NCI-H128 (cell line): ENCODE results near the gene HEBP2.

Experiments
- DNase-seq: peaks from one replicate; lab custom pipeline; 2025; ENCODE audit not compliant: unreplicated experiment; lab: John Stamatoyannopoulos, UW

Gene HEBP2

DNA sequence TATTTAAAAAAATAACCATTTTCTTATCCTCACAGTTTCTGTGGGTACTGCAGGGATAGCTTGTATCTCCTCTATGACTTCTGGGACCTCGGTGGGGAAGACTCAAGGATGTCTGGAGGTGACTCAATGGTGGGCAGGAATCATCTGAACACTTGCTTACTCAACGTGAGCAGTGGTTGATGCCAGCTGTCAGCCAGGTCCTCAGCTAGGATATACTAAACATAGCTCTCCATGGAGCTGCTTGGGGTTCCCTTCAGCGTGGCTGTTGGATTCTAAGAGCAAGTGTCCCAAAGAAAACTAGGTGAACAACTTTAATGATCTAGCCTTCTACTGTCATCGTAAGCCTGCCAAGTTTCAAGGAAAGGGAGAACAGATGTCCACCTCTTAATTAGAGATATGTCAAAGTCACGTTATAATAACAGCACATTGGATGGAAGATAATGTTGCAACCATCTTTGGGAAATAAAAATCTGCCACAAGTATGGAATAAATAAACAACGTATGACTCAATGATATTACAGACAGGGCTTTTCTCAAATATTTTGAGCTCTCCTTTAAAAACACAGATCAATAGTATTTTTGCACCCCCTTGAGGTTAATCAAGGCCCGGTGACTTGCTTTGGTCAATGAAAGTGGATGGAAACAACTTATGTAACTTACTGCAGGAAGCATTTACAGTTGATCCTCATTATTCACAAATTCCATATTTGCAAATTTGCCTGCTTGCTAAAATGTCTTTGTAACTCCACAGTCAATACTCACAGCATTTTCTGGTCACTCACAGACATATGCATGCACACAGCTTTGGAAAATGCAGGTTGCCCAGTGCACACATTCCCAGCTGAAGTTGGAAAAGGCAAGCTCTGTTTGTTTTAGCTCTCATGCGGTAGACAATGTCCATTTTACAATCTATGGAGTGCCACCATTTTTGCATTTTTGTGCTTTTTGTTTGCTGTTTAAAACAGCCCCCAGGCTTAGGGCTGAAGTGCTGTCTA, 6.6 kb upstream of the HEBP2 start:
- no peak for DNase-seq

DNA sequence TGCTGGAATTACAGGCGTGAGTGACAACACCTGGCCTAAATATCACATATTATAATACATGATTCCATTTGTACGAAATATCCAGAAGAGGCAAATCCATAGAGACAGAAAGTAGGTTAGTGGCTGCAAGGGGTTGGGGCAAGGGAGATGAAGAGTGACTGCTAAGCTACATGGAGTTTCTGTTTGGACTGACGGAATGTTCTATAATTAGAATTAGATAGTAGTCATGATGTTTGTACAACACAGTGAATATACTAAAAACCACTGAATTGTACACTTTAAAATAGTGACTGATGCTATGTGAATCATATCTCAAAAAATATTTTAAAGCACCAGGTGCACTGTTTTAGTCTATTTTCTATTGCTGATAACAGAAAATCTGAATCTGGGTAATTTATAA, 3.7 kb upstream of the HEBP2 start:
- no peak for DNase-seq

DNA sequence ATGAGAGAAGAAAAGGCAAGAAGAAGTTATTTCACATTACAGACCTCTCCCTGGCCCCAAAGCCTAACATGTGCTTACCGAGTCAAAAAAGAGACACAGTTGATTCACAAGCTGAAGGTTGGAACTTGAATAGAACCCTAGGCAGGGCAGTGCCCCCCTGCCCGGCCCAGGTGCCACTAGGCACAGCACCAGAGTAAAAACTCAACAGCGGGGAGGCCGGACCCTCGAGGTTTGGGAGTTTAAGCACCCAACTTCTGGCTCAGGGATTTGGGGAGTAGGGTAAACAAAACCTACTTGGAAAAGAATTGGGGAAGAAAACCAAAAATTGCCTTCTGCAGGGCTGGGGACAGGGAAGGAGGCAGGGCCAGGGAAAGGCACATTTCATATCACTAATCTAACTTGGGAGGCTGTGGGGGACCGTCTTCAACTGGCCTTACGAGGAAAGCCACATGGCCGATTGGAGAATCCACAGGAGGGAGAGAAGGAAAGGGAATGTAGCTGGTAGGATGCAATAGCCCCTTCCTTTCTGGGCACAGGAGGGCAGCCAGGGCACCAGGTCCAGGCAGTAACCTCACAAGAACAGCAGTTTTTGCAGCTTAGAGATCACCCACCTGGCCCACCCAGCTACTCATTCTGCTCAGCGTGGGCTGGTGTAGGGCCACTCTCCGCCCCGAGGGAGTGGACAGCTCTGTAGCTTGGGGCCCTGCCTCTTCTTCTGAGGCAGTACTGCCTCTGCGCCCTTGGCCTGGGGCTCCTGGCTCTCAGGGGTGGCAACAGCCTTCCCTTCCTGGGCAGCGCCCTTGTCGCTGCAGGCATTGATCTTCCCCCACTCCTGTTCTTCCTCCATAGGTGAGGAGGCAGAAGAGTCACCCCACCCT, 1.8 kb upstream of the HEBP2 start:
- no peak for DNase-seq

DNA sequence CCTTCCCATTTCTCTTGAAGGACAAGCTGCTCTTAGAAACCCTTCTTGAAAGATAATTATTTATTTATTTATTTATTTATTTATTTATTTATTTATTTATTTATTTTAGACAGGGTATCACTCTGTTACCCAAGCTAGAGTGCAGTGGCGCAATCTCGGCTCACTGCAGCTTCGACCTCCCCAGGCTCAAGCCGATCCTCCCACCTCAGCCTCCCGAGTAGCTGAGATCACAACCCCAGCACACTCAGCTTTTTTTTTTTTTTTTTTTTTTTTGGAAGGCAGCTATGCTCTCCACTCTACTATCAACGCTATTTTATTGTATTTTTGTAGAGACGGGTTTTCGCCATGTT, 1.2 kb upstream of the HEBP2 start:
- no peak for DNase-seq

DNA sequence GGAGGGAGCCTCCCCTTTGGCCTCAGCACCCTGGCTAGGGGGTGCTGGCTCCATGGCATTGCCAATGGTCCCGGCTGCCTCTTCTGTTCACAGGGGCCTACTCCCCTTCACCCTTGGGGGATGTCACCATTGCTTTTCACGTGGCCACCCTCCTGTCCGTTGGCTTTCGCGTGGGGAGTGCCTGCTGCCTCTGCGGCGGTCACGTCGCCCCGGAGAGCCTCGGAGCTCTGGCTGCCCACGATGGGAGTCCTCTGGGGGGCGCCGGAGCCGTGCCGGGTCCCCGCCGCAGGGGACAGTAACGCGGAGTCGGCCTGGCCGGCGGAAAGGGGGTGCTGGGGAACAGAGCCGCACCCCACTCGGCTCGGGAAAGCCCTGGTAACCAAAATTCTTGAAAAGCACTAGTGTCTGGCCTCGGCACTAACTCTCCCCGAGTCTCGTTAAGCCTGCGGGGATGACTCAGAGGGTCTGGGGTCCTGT, 661 bp upstream of the HEBP2 start:
- no peak for DNase-seq

DNA sequence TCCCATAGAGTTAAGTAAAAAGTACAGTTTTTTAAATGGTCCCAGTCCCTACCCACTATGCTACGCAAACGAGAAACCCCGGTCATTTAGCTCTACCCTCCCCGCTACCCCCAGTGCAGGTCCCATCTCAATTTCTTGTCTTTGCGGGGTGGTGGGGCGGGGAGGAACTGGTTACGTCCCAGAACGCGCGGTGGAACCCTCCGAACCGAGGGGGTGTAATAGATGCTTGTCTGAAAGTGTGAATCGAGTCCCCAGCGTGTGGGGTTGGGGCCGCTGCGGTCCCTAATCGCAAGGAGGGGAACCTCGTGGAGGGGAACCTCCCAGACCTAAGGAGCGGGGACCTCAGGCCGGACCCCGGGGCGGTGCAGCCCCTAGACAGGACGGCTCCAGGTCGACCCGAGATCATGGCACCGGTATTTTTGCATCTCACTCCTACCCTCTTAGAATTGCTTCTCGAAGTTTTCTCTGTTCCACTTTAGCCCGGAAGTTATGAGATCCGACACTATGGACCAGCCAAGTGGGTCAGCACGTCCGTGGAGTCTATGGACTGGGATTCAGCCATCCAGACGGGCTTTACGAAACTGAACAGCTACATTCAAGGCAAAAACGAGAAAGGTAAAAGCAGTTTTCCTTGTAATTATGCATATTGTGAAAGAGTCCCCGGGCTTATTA, 779 bp downstream of the HEBP2 start:
- no peak for DNase-seq

DNA sequence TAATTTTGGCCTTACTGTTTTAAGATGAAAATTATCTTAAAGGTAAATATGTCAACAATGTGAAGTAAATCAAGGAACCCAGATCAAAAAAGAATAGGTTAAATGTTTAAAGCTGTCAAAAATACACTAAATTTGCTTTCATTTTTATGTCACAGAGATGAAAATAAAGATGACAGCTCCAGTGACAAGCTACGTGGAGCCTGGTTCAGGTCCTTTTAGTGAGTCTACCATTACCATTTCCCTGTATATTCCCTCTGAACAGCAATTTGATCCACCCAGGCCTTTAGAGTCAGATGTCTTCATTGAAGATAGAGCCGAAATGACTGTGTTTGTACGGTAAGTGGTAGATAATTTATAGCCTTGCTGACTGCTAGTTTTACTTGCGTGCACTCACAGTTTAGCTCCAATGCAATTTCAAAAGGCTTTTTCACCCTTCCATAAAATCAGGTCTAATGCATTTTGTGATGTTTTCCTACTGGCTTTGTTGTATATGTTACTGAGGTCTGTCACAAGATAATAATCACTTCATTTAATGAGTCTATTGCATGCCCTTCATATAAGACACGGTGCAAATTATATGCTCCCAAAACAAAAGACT, 1.9 kb downstream of the HEBP2 start:
- peak; percentile 70 for DNase-seq

DNA sequence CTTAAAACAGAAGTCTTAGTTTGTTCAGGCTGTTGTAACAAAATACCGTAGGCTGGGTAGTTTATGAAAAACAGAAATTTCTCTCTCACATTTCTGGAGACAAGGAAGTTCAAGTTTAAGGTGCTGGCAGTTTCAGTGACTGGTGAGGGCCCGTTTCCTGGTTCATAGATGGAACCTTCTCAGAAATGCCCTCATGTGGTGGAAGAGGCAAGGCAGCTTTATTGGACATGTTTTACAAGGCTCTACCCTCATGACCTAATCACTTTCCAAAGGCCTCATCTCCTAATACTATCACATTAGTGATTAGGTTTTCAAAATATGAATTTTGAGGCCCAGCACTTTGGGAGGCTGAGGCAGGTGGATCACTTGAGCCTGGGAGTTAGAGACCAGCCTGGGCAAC, 2.4 kb downstream of the HEBP2 start:
- DNase-seq = no peak

DNA sequence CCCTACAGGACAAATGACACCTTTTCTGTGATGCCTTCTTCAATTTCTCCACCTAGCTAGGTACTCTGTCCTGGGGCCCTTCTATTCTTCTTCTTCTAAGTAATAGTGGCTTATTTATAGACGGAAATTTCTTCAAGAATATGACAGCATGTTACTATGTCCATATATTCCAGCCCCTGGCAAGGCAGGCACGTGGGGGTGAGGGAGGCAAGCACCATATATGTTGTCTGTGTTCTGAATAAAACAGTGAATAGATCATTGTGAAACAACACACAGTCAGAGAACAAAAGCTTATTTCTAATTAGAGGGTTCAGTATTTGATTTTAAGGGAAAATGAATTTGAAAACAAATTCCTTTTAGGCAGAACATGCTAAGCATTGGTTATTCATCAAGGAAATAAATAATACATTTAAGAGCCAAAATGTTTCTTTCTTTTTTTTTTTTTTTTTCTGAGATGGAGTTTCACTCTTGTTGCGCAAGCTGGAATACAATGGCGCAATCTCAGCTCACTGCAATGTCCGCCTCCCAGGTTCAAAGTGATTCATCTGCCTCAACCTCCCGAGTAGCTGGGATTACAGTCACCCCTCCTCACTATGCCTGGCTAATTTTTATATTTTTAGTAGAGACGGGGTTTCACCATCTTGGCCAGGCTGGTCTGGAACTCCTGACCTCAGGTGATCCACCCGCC, 6.2 kb downstream of the HEBP2 start:
- DNase-seq = no peak

DNA sequence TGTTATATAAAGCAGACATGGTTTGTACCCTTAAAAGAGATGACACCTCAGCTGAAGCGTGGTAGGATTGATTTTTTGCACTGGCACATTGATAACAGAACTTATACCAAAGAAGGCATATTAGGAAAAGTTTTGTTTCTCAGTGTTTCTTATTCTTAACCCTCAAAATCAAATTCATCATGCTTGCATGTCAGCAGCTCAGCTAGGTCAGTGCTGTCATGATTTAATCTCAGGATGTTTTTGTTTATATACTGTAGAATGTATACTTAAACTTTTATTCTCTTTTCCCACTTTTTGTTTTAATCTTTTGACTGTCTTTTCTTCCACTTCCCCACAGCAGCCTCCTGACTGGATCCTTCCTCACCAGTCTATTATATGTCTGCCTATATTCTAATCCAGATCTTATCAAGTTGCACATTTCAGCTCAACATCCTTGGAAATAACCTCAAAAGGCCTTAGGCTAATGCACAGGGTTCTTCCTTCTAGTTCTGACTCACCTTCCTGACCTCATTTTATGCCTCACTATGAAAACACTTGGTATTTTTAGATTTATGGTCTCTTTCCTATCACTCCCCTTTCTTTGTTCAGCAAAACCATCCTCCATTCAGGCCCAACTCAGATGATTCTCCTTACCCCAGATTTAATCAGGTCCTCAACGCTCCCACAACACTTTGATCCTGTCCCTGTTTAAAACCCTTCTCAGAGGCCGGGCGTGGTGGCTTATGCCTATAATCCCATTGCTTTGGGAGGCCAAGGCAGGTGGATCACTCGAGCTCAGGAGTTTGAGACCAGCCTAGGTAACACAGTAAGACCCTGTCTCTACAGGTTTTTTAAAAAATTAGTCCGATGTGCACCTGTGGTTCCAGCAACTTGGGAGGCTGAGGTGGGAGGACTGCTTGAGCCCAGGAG, 7.2 kb downstream of the HEBP2 start:
- no peak for DNase-seq

DNA sequence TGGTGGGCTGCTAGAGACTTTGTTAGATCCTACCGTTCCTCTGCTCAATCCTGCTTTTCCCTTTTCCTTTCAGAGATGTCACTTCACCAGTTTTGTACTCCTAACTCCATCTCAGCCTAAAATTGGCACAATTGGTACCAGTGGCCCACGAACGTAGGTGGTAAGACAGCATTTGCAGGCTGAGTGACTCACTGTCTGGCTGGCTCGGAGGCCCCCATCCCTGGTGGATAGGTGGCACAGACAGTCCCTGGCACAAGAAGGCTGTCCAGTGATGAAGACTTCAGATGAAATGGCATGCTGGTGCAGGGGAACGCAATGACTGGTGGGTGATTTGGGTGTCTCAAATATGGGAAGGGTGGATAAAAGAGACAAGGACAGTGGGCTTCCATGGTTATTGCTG, 11.1 kb downstream of the HEBP2 start:
- DNase-seq = no peak

DNA sequence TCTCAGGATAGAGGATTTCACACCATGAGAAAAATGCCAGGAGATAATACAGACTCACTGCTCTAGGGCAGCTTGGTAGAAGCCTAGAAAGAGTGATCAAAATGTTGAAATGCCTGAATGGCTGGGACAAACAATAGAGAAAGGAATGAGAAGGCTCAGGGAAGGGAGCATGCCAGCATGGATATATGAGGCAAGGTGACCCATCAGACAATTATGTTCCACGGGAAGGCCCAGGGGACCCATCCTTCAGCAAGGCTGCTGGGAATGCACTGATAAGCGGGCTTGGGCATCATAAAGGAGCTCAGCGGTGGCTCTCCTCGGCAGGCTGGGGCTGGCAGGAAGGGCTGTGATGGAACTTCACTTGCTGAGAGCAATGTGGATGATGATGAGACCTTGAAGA, 12.2 kb downstream of the HEBP2 start:
- no peak for DNase-seq

DNA sequence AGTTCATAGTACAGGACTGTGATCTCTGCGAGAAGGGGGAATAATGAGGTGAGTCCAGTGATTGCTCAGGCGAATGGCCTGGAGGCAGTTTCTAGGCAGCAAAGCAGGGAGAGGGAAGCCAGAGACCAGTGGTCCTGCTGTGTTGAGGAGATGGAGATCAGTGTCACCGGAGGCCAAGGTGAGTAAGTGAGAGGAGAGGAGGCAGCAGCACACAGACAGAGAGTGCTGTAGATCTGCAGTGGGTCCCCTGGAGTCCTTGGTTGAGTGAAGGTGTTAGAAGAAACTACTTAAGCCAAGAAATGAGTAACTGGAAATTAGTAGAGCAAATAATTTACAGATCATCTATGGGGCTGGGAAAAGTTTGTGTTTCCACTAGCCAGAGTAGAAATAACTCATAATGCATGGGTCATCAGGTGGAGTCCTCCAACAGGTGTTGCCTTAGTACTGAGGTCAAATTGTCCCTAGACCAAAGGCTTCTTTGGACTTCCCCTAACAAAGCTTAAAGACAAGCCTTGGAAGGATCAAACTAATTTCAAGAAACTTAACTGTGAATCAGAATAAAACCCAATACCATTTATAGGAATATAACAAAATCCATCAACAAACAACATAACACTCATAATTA, 13.6 kb downstream of the HEBP2 start:
- DNase-seq = no peak

DNA sequence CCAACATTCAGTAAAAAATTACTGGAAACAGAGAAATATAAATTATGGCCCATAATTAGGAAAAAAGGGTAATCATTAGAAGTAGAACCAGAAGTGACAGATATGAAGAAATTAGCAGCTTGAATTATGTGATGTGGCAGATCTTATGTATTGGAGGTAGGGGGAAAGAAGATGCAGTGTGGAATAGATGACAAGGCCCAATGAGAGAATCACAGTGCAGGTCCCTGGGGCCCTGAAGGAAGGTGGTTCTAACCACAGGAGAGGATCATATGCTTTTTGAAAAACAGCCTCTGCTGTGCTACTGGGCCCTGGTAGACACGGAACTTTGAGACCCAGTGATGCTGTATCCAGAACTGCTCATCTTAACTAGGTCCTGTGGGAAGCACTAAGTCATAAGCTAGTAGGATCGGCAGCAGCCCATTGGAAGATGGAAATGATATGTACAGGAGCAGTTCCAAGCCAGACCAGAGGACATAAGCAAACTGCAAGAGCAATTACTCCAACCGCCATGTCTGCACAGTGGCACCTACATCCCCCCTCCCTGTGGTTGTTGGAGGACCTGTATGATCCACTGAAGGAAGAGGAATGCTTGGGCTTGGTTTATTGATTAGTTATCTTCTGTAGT, 14.2 kb downstream of the HEBP2 start:
- no peak for DNase-seq

DNA sequence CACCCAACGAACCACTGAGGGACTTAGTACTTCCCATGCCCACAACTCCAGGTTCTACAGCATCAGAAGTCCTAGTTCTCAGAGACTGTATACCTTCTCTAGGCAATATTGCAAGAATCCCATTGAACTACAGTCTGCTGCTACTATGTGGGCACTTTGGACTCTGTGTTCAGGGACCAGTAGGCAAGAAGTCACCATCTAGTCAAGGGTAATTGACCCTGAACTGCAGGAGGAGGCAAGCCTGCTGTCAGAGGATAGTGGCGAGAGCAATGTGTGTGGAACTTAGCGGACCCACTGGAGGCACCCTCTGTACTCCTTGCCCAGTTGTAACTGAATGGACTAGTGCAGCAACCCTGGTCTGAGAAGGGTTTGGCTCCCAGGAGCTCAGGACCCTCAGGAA, 15.7 kb downstream of the HEBP2 start:
- DNase-seq = no peak

DNA sequence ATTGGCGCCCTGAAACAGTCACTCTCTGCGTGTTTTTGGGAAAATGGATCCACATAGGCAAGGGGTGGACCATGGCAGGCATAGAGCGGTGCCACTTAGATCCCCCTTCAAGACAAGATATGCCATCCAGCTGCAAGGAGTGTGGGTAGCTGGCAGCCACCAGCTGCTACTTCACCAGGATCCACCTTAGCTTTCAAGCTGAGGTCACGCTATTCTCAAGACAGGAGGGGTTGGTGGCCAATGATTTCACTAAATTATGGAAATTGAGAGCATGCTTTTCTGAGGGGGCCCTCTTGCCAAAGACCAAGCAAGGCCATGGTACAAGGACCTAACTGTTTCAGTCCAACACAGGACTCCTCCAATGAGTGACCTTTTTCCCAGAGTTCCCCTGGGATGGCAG, 16.3 kb downstream of the HEBP2 start:
- DNase-seq = no peak

DNA sequence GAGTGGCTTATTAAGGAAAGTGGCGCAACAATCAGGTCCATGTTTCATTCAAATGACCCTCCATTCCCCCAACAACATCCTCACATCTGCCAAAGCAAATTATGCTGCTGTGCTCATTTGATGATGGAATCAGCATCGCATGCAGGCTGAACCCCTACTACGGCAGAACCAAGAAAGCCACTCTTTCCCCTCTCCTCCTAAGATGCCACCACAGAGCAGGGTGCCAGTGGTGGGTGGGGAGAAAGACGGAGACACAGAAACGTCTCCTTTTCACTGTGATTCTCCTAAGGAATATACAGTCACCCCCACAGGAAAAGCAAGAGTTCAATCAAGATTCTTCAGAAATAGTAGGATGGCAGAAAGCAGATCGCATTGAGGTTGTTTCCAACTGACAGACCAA, 17.1 kb downstream of the HEBP2 start:
- no peak for DNase-seq

DNA sequence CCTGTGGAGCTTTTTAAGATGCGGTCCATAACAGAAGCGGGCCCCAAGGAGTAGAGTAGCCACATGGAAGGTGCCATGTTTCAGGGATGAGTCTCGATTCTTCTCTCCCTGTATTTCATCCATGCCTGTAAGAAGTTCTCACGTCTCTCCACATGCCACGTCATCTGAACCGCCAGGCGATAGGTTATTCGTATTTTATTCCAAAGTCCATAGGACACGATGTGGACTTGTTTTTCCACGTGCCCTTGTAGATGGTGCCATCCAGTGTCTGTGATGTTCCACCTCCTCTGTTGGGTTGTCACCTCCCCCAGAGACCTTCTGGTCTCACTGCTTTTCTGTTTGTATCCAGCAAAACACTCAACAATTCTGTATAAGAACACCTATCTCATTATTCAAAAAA, 17.6 kb downstream of the HEBP2 start:
- DNase-seq = no peak

DNA sequence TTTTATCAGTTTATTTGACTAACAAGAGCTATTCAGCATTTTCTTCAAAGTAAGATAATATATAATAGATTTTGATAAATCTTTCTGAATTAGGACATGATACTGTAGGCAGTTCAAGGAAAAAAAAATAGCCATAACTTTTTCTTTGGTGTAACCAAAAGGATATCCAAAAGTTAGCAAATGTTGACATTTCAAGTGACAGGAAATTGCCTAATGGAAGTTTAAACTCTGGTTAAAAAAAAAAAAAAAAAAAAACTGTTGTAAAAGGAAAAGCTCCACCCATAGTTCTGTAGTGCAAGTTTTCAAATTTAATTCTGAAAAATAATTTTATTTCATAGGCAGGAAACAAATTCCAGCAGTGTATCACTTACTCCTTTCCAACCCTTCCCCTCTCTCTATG, 18.8 kb downstream of the HEBP2 start:
- DNase-seq = no peak
